ENCODE data around the gene MRPS18A.
A peak's percentile ranks its signal among the peaks of the same experiment; 100 is the strongest.

The MRPS18A gene

DNA sequence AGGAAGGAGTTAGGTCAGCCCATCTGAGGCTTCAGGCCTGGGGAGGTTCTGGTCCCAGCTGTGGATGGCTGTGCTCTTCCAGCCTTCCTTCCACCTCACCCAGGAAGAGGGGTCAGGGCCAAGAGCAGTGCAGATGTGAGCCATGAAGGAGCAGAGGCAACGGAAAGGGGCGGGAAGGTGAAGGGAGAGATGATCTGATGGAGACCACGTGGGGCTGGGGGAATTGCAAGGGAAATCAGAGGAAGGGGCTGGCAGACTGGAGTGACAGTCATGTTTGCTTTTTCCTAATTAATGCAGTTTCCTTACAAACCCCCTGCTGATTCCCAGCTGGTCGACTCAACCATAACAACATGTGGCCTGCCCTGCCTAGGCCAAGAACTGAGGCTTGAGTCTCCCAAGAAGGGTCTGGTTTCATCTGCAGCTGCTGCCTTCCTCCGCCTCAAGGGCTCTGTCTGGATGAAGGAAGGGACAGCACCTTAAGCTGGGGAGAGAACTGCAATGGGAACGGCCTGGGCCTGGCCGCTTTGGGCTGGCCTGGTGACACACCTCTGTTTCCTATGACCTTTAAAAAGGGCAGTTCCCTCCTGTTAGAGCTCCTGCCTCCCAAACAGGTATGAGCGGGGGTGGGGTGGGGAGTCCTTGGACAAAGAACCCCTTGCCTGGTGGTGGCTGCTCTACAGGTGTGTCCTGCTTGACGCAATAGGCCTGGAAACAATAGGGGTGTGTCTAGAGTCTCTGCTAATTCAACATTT, 7.8 kb upstream of the MRPS18A start:
- Histone ChIP-seq H3K4me1 (ENCODE audit: insufficient read depth, insufficient read length) (peaks cover 6% of the 10 kb centered on the region), H3K9me3 (ENCODE audit: insufficient read depth, low read length) (no peaks in the 10 kb centered on the region), H3K27me3 (ENCODE audit: insufficient read depth, insufficient read length) (no peaks in the 10 kb centered on the region), H3K4me3 (ENCODE audit: insufficient read length, low read depth) (no peak overlapping the region), H3K9ac (ENCODE audit: insufficient read length, low read depth) (no peak overlapping the region), H3K36me3 (ENCODE audit: insufficient read depth, insufficient read length, low read length) (no peaks in the 10 kb centered on the region)
- no peak for TF ChIP-seq SUZ12 (IDR thresholded peaks at IDR 0.05; ENCODE audit: extremely low read depth, insufficient read depth, insufficient read length)
- no peak for TF ChIP-seq ZNF274 (IDR thresholded peaks at IDR 0.05; ENCODE audit: low read depth, low read length)
- TF ChIP-seq YY1 (IDR thresholded peaks at IDR 0.05; ENCODE audit: insufficient read depth, insufficient read length), result no peak
- no peak for DNase-seq (ENCODE audit: low read depth, low spot score)

DNA sequence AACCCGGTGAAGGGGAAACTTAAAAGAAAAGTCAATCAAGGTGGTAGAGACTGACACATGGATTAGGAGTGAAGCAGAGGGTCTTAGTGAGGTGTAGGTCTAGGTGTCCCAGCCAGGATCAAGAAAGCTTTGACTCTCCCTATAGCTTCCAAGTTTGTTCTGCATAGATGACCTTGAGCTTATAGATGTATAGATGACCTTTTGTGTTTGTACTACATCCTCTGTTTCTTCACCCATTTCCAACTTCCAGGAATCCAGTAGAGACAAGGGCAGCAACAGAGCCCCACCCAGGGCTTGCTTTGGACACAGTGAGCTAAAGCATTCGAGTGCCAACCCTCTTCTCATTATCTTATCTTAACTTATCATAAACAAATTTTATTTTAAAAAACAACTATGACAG, 1.8 kb upstream of the MRPS18A start:
- Histone ChIP-seq H3K9ac (ENCODE audit: insufficient read length, low read depth) (no peak overlapping the region), H3K9me3 (ENCODE audit: insufficient read depth, low read length) (no peaks in the 10 kb centered on the region), H3K36me3 (ENCODE audit: insufficient read depth, insufficient read length, low read length) (peaks cover 13% of the 10 kb centered on the region), H3K27me3 (ENCODE audit: insufficient read depth, insufficient read length) (no peaks in the 10 kb centered on the region), H3K4me1 (ENCODE audit: insufficient read depth, insufficient read length) (peaks cover 4% of the 10 kb centered on the region), H3K4me3 (ENCODE audit: insufficient read length, low read depth) (no peak overlapping the region)
- DNase-seq (ENCODE audit: low read depth, low spot score), result no peak
- TF ChIP-seq YY1 (IDR thresholded peaks at IDR 0.05; ENCODE audit: insufficient read depth, insufficient read length) (no peak), SUZ12 (IDR thresholded peaks at IDR 0.05; ENCODE audit: extremely low read depth, insufficient read depth, insufficient read length) (no peak), ZNF274 (IDR thresholded peaks at IDR 0.05; ENCODE audit: low read depth, low read length) (no peak)

DNA sequence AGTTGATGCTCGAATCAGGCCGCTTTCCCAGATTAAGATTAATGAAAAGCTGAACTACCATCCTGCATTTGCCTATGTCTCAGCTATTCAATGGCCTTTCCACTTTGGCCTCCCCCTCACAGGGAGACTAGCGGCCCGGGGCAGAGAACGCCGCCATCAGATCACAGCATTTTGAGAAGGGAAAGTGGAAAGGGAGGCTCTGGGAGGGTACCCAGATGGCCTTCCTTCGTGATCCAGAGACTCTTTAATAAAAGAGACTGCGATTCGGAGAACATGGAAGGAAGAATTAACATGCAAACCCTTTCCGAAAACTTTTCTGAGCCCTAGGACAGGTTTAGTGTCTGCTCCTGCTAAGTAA, 533 bp downstream of the MRPS18A start:
- no peak for DNase-seq (ENCODE audit: low read depth, low spot score)
- no peaks in the 10 kb centered on the region for H3K27me3 ChIP-seq (ENCODE audit: insufficient read depth, insufficient read length)
- peak overlapping the region; percentile 95 for H3K9ac ChIP-seq (ENCODE audit: insufficient read length, low read depth)
- peaks cover 4% of the 10 kb centered on the region for H3K4me1 ChIP-seq (ENCODE audit: insufficient read depth, insufficient read length)
- peaks cover 30% of the 10 kb centered on the region for H3K36me3 ChIP-seq (ENCODE audit: insufficient read depth, insufficient read length, low read length)
- TF ChIP-seq ZNF274 (IDR thresholded peaks at IDR 0.05; ENCODE audit: low read depth, low read length) (no peak), YY1 (IDR thresholded peaks at IDR 0.05; ENCODE audit: insufficient read depth, insufficient read length) (no peak), SUZ12 (IDR thresholded peaks at IDR 0.05; ENCODE audit: extremely low read depth, insufficient read depth, insufficient read length) (no peak)
- H3K9me3 ChIP-seq (ENCODE audit: insufficient read depth, low read length), result no peaks in the 10 kb centered on the region
- H3K4me3 ChIP-seq (ENCODE audit: insufficient read length, low read depth), result peak overlapping the region; percentile 96

DNA sequence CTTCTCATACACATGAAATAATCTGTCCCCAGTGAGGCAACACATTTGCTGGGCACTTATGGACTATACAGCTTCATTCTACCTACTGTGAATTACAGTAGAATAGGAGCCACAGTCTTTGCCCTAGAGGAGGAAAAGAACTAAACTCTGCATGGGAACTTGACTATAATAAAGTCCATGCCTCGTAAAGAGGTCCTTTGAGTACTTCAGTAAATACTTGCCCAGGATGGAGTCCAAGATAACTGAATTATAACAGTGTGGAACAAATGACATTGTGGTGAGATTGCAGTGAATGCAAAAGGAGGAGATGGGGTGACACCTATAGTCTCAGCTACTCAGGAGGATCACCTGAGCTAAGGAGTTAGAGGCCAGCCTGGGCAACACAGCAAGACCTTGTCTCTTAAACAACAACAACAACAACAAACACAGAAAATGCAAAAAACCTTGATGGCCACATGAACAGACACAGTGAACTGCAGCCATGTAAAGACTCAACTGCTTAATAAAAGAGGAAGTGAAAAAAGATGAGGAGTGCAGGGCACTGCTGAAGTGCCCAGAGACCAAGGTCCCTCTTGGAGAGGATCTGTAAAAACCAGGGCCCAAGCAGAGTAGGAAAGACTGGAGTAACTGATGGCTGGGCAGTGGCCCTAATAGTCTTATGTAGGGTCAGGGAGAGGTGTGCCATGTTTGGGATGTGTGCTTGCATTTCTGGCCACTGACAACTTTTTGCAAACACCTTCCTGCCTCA, 3.7 kb downstream of the MRPS18A start:
- Histone ChIP-seq H3K4me3 (ENCODE audit: insufficient read length, low read depth) (no peak overlapping the region), H3K27me3 (ENCODE audit: insufficient read depth, insufficient read length) (no peaks in the 10 kb centered on the region), H3K36me3 (ENCODE audit: insufficient read depth, insufficient read length, low read length) (peaks cover 56% of the 10 kb centered on the region), H3K9ac (ENCODE audit: insufficient read length, low read depth) (no peak overlapping the region), H3K9me3 (ENCODE audit: insufficient read depth, low read length) (no peaks in the 10 kb centered on the region), H3K4me1 (ENCODE audit: insufficient read depth, insufficient read length) (peaks cover 4% of the 10 kb centered on the region)
- DNase-seq (ENCODE audit: low read depth, low spot score), result no peak
- no peak for TF ChIP-seq SUZ12 (IDR thresholded peaks at IDR 0.05; ENCODE audit: extremely low read depth, insufficient read depth, insufficient read length)
- TF ChIP-seq ZNF274 (IDR thresholded peaks at IDR 0.05; ENCODE audit: low read depth, low read length), result no peak
- TF ChIP-seq YY1 (IDR thresholded peaks at IDR 0.05; ENCODE audit: insufficient read depth, insufficient read length), result no peak

DNA sequence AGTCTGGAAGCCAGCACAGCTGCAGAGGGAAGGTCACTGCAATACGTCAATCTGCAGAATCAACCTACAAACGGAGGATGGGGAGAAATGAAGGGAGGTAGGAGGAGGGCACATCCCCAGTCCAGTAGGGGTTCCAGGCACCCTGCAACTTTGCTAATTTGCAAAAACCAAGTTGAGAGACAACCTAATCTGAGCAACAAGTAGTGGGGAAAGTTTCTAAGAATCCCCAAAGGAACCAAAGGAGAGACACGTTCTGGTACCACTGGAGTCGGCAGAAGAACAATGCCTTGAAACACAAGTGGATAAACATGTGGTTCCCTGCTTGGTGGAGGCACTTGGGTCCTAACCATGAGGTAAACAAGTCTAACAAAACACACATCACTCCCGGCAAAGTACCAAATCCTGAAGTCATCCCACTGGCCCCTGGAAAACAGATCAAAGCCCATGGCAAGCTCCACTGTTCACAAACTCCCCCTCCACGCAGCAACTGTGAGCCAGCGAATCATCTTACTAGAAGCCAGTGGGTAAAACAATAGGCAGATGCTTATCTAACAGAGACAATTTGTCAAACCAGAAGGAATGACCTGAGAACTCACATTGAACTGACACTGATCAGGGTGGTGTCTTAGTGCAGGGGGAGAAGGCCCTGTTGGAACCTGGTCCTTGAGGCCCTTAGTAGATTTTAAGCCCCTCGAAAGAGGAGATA, 4.7 kb downstream of the MRPS18A start:
- TF ChIP-seq SUZ12 (IDR thresholded peaks at IDR 0.05; ENCODE audit: extremely low read depth, insufficient read depth, insufficient read length), result no peak
- TF ChIP-seq YY1 (IDR thresholded peaks at IDR 0.05; ENCODE audit: insufficient read depth, insufficient read length), result no peak
- no peak for TF ChIP-seq ZNF274 (IDR thresholded peaks at IDR 0.05; ENCODE audit: low read depth, low read length)
- H3K4me1 ChIP-seq (ENCODE audit: insufficient read depth, insufficient read length), result peaks cover 4% of the 10 kb centered on the region
- H3K36me3 ChIP-seq (ENCODE audit: insufficient read depth, insufficient read length, low read length), result peaks cover 66% of the 10 kb centered on the region
- H3K4me3 ChIP-seq (ENCODE audit: insufficient read length, low read depth), result no peak overlapping the region
- no peak overlapping the region for H3K9ac ChIP-seq (ENCODE audit: insufficient read length, low read depth)
- H3K27me3 ChIP-seq (ENCODE audit: insufficient read depth, insufficient read length), result no peaks in the 10 kb centered on the region
- no peaks in the 10 kb centered on the region for H3K9me3 ChIP-seq (ENCODE audit: insufficient read depth, low read length)
- no peak for DNase-seq (ENCODE audit: low read depth, low spot score)

DNA sequence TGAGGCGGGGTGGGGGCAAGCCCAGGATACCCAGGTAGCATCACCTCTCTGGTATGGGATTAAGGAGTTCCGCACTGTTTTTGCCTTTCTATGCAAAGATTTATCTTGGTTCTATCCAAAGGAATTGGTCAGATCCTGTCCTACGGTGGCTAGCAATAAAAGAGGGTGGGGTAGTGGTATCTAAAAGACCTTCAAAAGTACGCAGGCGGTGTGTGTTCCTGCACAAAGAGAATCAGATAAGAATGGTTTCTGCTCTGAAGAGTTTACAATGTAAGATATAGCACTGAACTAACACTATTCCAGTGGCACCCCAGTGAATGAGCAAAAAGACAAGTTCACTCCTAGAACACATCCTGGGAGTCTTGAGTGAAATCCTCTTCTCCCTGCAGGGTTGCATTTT, 6.3 kb downstream of the MRPS18A start:
- TF ChIP-seq SUZ12 (IDR thresholded peaks at IDR 0.05; ENCODE audit: extremely low read depth, insufficient read depth, insufficient read length) (no peak), ZNF274 (IDR thresholded peaks at IDR 0.05; ENCODE audit: low read depth, low read length) (no peak), YY1 (IDR thresholded peaks at IDR 0.05; ENCODE audit: insufficient read depth, insufficient read length) (no peak)
- H3K4me3 ChIP-seq (ENCODE audit: insufficient read length, low read depth), result no peak overlapping the region
- no peaks in the 10 kb centered on the region for H3K27me3 ChIP-seq (ENCODE audit: insufficient read depth, insufficient read length)

More for the DNA sequence above, 6.3 kb downstream of the MRPS18A start:
- Histone ChIP-seq H3K36me3 (ENCODE audit: insufficient read depth, insufficient read length, low read length) (peaks cover 80% of the 10 kb centered on the region), H3K9me3 (ENCODE audit: insufficient read depth, low read length) (no peaks in the 10 kb centered on the region), H3K4me1 (ENCODE audit: insufficient read depth, insufficient read length) (no peaks in the 10 kb centered on the region), H3K9ac (ENCODE audit: insufficient read length, low read depth) (no peak overlapping the region)
- no peak for DNase-seq (ENCODE audit: low read depth, low spot score)
